SK-N-SH (cell line): ENCODE data around the gene MBP.

Source experiments
- CHD2 ChIP-seq: fragments of 150-350 bp; IDR thresholded peaks from 2 replicates; pipeline ENCODE4 v1.6.1; 2018; ENCODE audit warnings: low read length; ENCODE audit not compliant: partially characterized antibody
- CTCF ChIP-seq: fragments of 200-600 bp; sonication (generic); IDR thresholded peaks from 2 replicates; pipeline ENCODE4 v1.6.1; 2017; ENCODE audit warnings: antibody characterized with exemption, mild to moderate bottlenecking, moderate library complexity
- EZH2phosphoT487 ChIP-seq: fragments of 200-600 bp; sonication (generic); IDR thresholded peaks from 2 replicates; pipeline ENCODE4 v1.6.1; 2017; ENCODE audit warnings: low read depth, mixed run types, mild to moderate bottlenecking, antibody characterized with exemption, moderate library complexity, borderline replicate concordance
- FOXM1 ChIP-seq: IDR thresholded peaks from 2 replicates; pipeline ENCODE4 v1.4.0; 2012; ENCODE audit warnings: low read depth, mild to moderate bottlenecking
- NFIC ChIP-seq: IDR thresholded peaks from 2 replicates; pipeline ENCODE4 v1.4.0; 2012; ENCODE audit warnings: borderline replicate concordance
- RCOR1 ChIP-seq: fragments of 150-350 bp; IDR thresholded peaks from 2 replicates; pipeline ENCODE4 v1.6.1; 2017; ENCODE audit warnings: antibody characterized with exemption, low read length
- REST ChIP-seq: IDR thresholded peaks from 2 replicates; pipeline ENCODE4 v1.6.1; 2012; ENCODE audit warnings: mild to moderate bottlenecking, low read depth, low read length, moderate library complexity

GRCh38 chr18:77056344-77057005 lies 76.1 kb downstream of the MBP start:
- TF ChIP-seq CTCF (no peak), CHD2 (no peak), RCOR1 (no peak), FOXM1 (no peak), REST (no peak), EZH2phosphoT487 (no peak), NFIC (no peak)
